ENCODE results near the gene PSMD6. TPM values are rescaled to one million over a fixed set of nuclear protein-coding genes. Genes with fewer than 3 reads are reported as not detected.

Gene PSMD6
- total and polyA plus RNA-seq, 2 donors (not counting 3 experiments of a cell fraction or from before 2014, with no cell fraction given), result 53.7 to 90.8 TPM

- ChIA-PET POLR2A (no interaction called here), CTCF (no interaction called here)
- Histone ChIP-seq H2AFZ (ENCODE audit: low read depth, low read length) (no peak overlapping the region), H3K27me3 (ENCODE audit: control insufficient read depth in 2 of 2, insufficient read depth in 2 of 2, low read length in 2 of 2) (peaks cover 15 to 26% of the 10 kb centered on the region in 2 experiments), H3K27ac (ENCODE audit: insufficient read depth, low read depth, low read length) (no peak overlapping the region), H4K20me1 (replicated peaks; ENCODE audit: control insufficient read depth, extremely low read depth, insufficient read depth, low read length) (no peaks in the 10 kb centered on the region), H3K9me1 (replicated peaks; ENCODE audit: control insufficient read depth, extremely low read depth, insufficient read depth, low read length) (no peaks in the 10 kb centered on the region), H3K4me2 (ENCODE audit: insufficient read depth, low read length) (no peak overlapping the region), H3K79me2 (ENCODE audit: control insufficient read depth, insufficient read depth, low read length) (no peaks in the 10 kb centered on the region), H3K4me3 (replicated peaks in 1 of 3; ENCODE audit: insufficient read depth in 1 of 3, low read depth in 1 of 3, low read length in 3 of 3) (no peak overlapping the region), H3K9me3 (replicated peaks; ENCODE audit: control insufficient read depth, insufficient read depth, low read length) (no peaks in the 10 kb centered on the region), H3K4me1 (ENCODE audit: control insufficient read depth, extremely low read depth, insufficient read depth, low read length) (no peaks in the 10 kb centered on the region), H3K9ac (replicated peaks; ENCODE audit: extremely low read depth, insufficient read depth, low read length) (no peak overlapping the region), H3K36me3 (ENCODE audit: control insufficient read depth in 2 of 2, extremely low read depth in 1 of 2, insufficient read depth in 2 of 2, low read length in 2 of 2) (no peaks in the 10 kb centered on the region)
- FAIRE-seq (no peak), DNase-seq (ENCODE audit: low read depth, low spot score) (no peak)
- intact Hi-C loops (cut with micrococcal nuclease), result no loop called here
- dilution Hi-C loops (cut with MboI; ENCODE audit: extremely low pct_ligation_motif_present, low sequenced_read_pairs), result loop anchor here (25.0 kb wide), 1 partner anchor 425 kb away; no protein-coding TSS in a partner anchor
- TF ChIP-seq JUN (IDR thresholded peaks at IDR 0.05; ENCODE audit: borderline replicate concordance, insufficient read depth, insufficient read length, low read depth), result no peak
- TF ChIP-seq CTCF (IDR thresholded peaks at IDR 0.05; ENCODE audit: extremely low read depth in 1 of 2, insufficient read depth in 1 of 2, low read depth in 1 of 2, low read length in 2 of 2), result no peak
- no peak for TF ChIP-seq FOS (IDR thresholded peaks at IDR 0.05; ENCODE audit: borderline replicate concordance, insufficient read depth, low read length)
- no peak for TF ChIP-seq GATA2 (IDR thresholded peaks at IDR 0.05; ENCODE audit: insufficient read depth, insufficient read length, low read depth, low read length)
- TF ChIP-seq POLR2A (IDR thresholded peaks at IDR 0.05; ENCODE audit: low read depth, low read length), result no peak
- no peak for TF ChIP-seq MYC (IDR thresholded peaks at IDR 0.05; ENCODE audit: low read depth, low read length)
- no peak for TF ChIP-seq MAX (IDR thresholded peaks at IDR 0.05; ENCODE audit: insufficient read depth, insufficient read length)
- TF ChIP-seq EZH2 (IDR thresholded peaks at IDR 0.05; ENCODE audit: borderline replicate concordance, low read depth, low read length, severe bottlenecking), result no peak
- no peak for TF ChIP-seq POLR2AphosphoS5 (IDR thresholded peaks at IDR 0.05; ENCODE audit: insufficient read depth, low read depth, low read length)
- no TSS peak for BruUV-seq (replicated peaks)
Observed at GRCh38 chr3:64037084-64037483, 13.8 kb upstream of the PSMD6 start.

Measured in endothelial cell of umbilical vein (primary cell).